UCSD-AML1 (cell line): ENCODE measurements around the gene KCNN3.
"Not testable (repeated sequence)": the region's sequence is repeated elsewhere in the genome, so short reads cannot be mapped to it uniquely, and the experiment has no call there.

ENCODE experiments used
- DNase-seq: peaks from one replicate; lab custom pipeline; 2025; ENCODE audit not compliant: unreplicated experiment; lab: John Stamatoyannopoulos, UW

The KCNN3 gene

GRCh38 chr1:154712166-154712810, 157.8 kb downstream of the KCNN3 start:
- no peak for DNase-seq

- DNase-seq: no peak
Observed at GRCh38 chr1:154711416-154711815, 158.7 kb downstream of the KCNN3 start.

GRCh38 chr1:154710106-154710505, 160.0 kb downstream of the KCNN3 start:
- DNase-seq: no peak

GRCh38 chr1:154707901-154708463, 162.1 kb downstream of the KCNN3 start:
- DNase-seq: no peak

- no peak for DNase-seq
Observed at GRCh38 chr1:154706851-154707250, 163.2 kb downstream of the KCNN3 start.

GRCh38 chr1:154705544-154705943, 164.5 kb downstream of the KCNN3 start:
- no peak for DNase-seq

GRCh38 chr1:154703170-154703569, 166.9 kb downstream of the KCNN3 start:
- no peak for DNase-seq

GRCh38 chr1:154698320-154699096, 171.6 kb downstream of the KCNN3 start:
- no peak for DNase-seq

GRCh38 chr1:154697710-154698109, 172.4 kb downstream of the KCNN3 start:
- no peak for DNase-seq

- no peak for DNase-seq
Observed at GRCh38 chr1:154696456-154696855, 173.6 kb downstream of the KCNN3 start.

GRCh38 chr1:154695985-154696384, 174.1 kb downstream of the KCNN3 start:
- no peak for DNase-seq

GRCh38 chr1:154694995-154695394, 175.1 kb downstream of the KCNN3 start:
- no peak for DNase-seq

- DNase-seq: no peak
Observed at GRCh38 chr1:154689083-154689482, 181.0 kb downstream of the KCNN3 start.

- DNase-seq: no peak
Observed at GRCh38 chr1:154686507-154686906, 183.6 kb downstream of the KCNN3 start.

GRCh38 chr1:154683820-154684219, 186.3 kb downstream of the KCNN3 start:
- DNase-seq: no peak

GRCh38 chr1:154682254-154682653, 187.8 kb downstream of the KCNN3 start:
- no peak for DNase-seq

GRCh38 chr1:154677844-154678243, 192.2 kb downstream of the KCNN3 start:
- DNase-seq: not testable (repeated sequence)

GRCh38 chr1:154676847-154677246, 193.2 kb downstream of the KCNN3 start:
- DNase-seq: not testable (repeated sequence)

GRCh38 chr1:154674456-154674855, 195.6 kb downstream of the KCNN3 start:
- not testable (repeated sequence) for DNase-seq

GRCh38 chr1:154672245-154672644, 197.8 kb downstream of the KCNN3 start:
- not testable (repeated sequence) for DNase-seq

GRCh38 chr1:154671412-154671811, 198.7 kb downstream of the KCNN3 start:
- not testable (repeated sequence) for DNase-seq
